Ascending aorta (tissue), 2 donors: ENCODE data around the gene CARD11. TPM values are rescaled to one million over a fixed set of nuclear protein-coding genes. Genes with fewer than 3 reads are reported as not detected.

Experiments used
- DNase-seq, 2 donors: peaks; one replicate each; pipeline ENCODE4 v3.0.0-alpha.2; 2019; ENCODE audit warnings: low spot score in 2 of 2
- H3K27ac ChIP-seq, 2 donors: fragments of 200-600 bp; sonication (generic); one replicate each; pipeline ENCODE4 v1.5.1; 2016 to 2017; ENCODE audit warnings: mild to moderate bottlenecking in 1 of 2
- H3K27me3 ChIP-seq: fragments of 200-600 bp; sonication (generic); one replicate; pipeline ENCODE4 v1.5.1; 2017
- H3K36me3 ChIP-seq, 2 donors: fragments of 200-600 bp; sonication (generic); one replicate each; pipeline ENCODE4 v1.5.1; 2016
- H3K4me1 ChIP-seq, 2 donors: fragments of 200-600 bp; sonication (generic); one replicate each; pipeline ENCODE4 v1.5.1; 2016 to 2017; ENCODE audit warnings: mild to moderate bottlenecking in 1 of 2
- H3K4me3 ChIP-seq, 2 donors: fragments of 200-600 bp; sonication (generic); one replicate each; pipeline ENCODE4 v1.5.1; 2016 to 2017; ENCODE audit warnings: mild to moderate bottlenecking in 1 of 2
- H3K9me3 ChIP-seq, 2 donors: fragments of 200-600 bp; sonication (generic); one replicate each; pipeline ENCODE4 v1.5.1; 2016
- CTCF ChIP-seq, 3 experiments: fragments of 200-600 bp in 2 of 3; fragments of 450-650 bp in 1 of 3; sonication (generic) in 2 of 3; IDR thresholded peaks; one replicate each; pipeline ENCODE4 v1.5.1; 2016 to 2019; ENCODE audit warnings: antibody characterized with exemption in 3 of 3, mild to moderate bottlenecking in 1 of 3, moderate library complexity in 1 of 3
- intact Hi-C: fragments of 100-400 bp; cut with DNase I; formaldehyde crosslinking; loops from one replicate; pipeline ENCODE4 v1.15.1; 2023
- total RNA-seq: library from RNA; depleted of rRNA; stranded (reverse); fragments of >200 nt; gene quantifications from one replicate; pipeline ENCODE4 v1.1.0, GENCODE V29; 2016

The CARD11 gene
- total RNA-seq, 1 donor from 2014 or later = 0.64 TPM

DNA sequence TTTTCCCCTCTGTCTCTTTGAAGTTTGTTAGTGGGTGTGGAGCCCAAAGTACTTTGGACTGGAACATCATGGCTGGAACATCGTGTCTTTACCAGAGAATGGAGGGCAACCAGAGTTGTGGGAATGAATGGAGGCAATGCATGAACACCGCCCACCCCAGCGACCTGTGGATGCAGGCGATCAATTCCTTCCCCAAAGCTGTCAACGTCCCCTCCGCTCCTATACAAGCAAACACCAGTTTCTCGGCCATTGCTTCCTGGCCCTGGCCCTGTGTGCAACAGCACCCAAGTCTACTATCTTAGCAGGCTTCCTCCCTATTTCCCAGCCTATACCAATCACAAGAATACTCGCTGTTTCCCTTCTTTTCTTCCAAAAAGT is 62.6 kb downstream of the CARD11 start:
- Histone ChIP-seq H3K4me1 (no peaks in the 10 kb centered on the region), H3K27ac (no peak overlapping the region), H3K36me3 (no peaks in the 10 kb centered on the region), H3K27me3 (no peaks in the 10 kb centered on the region), H3K4me3 (no peak overlapping the region), H3K9me3 (no peaks in the 10 kb centered on the region)
- no peak for TF ChIP-seq CTCF (IDR thresholded peaks at IDR 0.05)
- intact Hi-C loops = no loop called here
- no peak for DNase-seq

DNA sequence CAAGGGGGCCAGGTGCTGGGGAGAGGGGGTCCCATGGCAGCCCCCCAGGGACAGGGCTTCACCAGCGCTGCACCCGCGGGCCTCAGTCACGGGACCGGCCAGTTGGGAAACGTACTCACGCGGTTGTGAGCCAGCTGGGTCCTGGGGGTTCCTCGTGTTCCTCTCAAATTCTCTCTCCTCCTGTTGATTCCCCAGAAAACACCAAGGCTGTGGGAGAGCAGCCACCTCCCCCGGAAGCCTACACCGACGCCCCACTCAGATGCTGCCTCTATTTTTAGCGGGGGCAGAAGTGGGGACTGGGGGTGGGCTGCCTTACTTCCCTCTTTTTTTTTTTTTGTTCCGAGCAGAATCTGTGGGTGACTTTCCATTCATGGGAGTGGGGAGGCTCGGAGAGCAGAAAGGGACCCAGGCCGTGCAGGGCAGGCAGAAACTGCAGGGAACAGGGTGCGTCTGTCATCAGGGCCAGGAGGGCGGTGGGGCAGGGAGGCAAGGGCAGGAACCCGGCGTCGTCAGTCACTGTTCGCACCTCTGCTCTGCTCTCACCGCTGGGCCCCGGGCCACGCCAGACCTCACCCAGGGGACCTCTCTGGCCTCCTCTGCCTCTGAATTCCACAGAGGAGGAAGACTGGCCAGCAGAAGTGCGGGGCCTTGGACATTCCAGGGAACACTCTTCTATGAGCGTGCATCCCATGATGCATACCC is 63.1 kb downstream of the CARD11 start:
- TF ChIP-seq CTCF (IDR thresholded peaks at IDR 0.05) = no peak
- Histone ChIP-seq H3K9me3 (no peaks in the 10 kb centered on the region), H3K36me3 (no peaks in the 10 kb centered on the region), H3K4me3 (no peak overlapping the region), H3K4me1 (no peaks in the 10 kb centered on the region), H3K27ac (no peak overlapping the region), H3K27me3 (no peaks in the 10 kb centered on the region)
- no peak for DNase-seq
- intact Hi-C loops = no loop called here

GRCh38 chr7:2979951-2980350 is 63.7 kb downstream of the CARD11 start:
- Histone ChIP-seq H3K9me3 (no peaks in the 10 kb centered on the region), H3K4me3 (no peak overlapping the region), H3K27me3 (no peaks in the 10 kb centered on the region), H3K4me1 (no peaks in the 10 kb centered on the region), H3K27ac (no peak overlapping the region), H3K36me3 (no peaks in the 10 kb centered on the region)
- intact Hi-C loops = no loop called here
- TF ChIP-seq CTCF (IDR thresholded peaks at IDR 0.05) = no peak
- DNase-seq = no peak

- Histone ChIP-seq H3K27me3 (no peaks in the 10 kb centered on the region), H3K36me3 (no peaks in the 10 kb centered on the region), H3K27ac (no peak overlapping the region), H3K9me3 (no peaks in the 10 kb centered on the region), H3K4me1 (no peaks in the 10 kb centered on the region), H3K4me3 (no peak overlapping the region)
- intact Hi-C loops = no loop called here
- TF ChIP-seq CTCF (IDR thresholded peaks at IDR 0.05) = no peak
- DNase-seq = no peak
These were observed 64.5 kb downstream of the CARD11 start for GRCh38 chr7:2979201-2979631.

DNA sequence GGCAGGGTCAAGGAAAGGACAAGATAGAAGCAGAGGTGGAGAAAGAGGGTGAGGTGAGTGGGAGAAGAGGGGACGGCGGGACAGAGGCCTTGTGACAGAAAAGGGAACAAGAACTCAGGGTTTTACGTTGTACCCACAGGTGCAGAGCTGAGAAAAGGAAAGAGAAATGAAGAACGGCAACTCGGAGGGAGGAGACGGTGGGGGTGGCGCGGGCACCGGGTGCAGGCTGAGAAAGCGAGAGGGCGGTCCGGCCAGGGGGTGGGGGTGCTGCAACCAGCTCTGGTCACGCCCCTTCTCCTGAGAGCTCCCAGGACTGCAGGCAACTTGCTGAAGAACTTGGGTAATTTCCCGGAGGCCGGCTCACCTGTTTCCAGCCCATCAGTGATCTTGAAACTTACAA is 65.3 kb downstream of the CARD11 start:
- Histone ChIP-seq H3K27me3 (no peaks in the 10 kb centered on the region), H3K4me3 (peak overlapping the region in 1 of 2 donors; percentile 19), H3K36me3 (no peaks in the 10 kb centered on the region), H3K9me3 (no peaks in the 10 kb centered on the region), H3K27ac (no peak overlapping the region), H3K4me1 (no peaks in the 10 kb centered on the region)
- DNase-seq = no peak
- intact Hi-C loops = no loop called here
- TF ChIP-seq CTCF (IDR thresholded peaks at IDR 0.05) = no peak
